CD14-positive monocyte (primary cell): ENCODE data around the gene SNX14. TPM values are rescaled to one million over a fixed set of nuclear protein-coding genes. Genes with fewer than 3 reads are reported as not detected.

Experiments
- DNase-seq, 3 donors: peaks; one replicate each; pipeline ENCODE4 v3.0.0-alpha.2; 2011 to 2022
- H2AFZ ChIP-seq: 2 replicates; pipeline ENCODE4 v1.6.0; 2012; ENCODE audit warnings: mild to moderate bottlenecking, low read depth, low read length, inconsistent platforms; ENCODE audit not compliant: insufficient read depth, poor library complexity, severe bottlenecking
- H3K27ac ChIP-seq, 2 donors: 1 replicate in 1 of 2; 2 replicates in 1 of 2; pipeline ENCODE4 v1.5.1; 2012 to 2013; ENCODE audit warnings: low read length in 2 of 2, control low read depth in 1 of 2, inconsistent platforms in 1 of 2, low read depth in 1 of 2, mild to moderate bottlenecking in 1 of 2
- H3K27me3 ChIP-seq, 2 donors: one replicate each; pipeline versions ENCODE4 v1.6.0 to v1.6.1; 2011 to 2013; ENCODE audit warnings: low read length in 2 of 2; ENCODE audit not compliant: control insufficient read depth in 2 of 2, insufficient read depth in 2 of 2
- H3K36me3 ChIP-seq, 2 donors: replicated peaks in 1 of 2; 1 replicate in 1 of 2; 2 replicates in 1 of 2; pipeline versions ENCODE4 v1.5.1 to v1.6.1; 2012 to 2013; ENCODE audit warnings: low read length in 2 of 2, control low read depth in 1 of 2, inconsistent platforms in 1 of 2, mild to moderate bottlenecking in 1 of 2; ENCODE audit not compliant: insufficient read depth in 2 of 2, control insufficient read depth in 1 of 2
- H3K4me1 ChIP-seq, 2 donors: 1 replicate in 1 of 2; 2 replicates in 1 of 2; pipeline versions ENCODE4 v1.5.1 to v1.6.1; 2012 to 2013; ENCODE audit warnings: low read length in 2 of 2, control low read depth in 1 of 2, inconsistent platforms in 1 of 2, mild to moderate bottlenecking in 1 of 2, moderate library complexity in 1 of 2; ENCODE audit not compliant: insufficient read depth in 2 of 2, control insufficient read depth in 1 of 2
- H3K4me2 ChIP-seq: replicated peaks from 2 replicates; pipeline ENCODE3; 2012; ENCODE audit warnings: low read length, moderate library complexity, mild to moderate bottlenecking; ENCODE audit not compliant: poor library complexity, severe bottlenecking; ENCODE audit errors: extremely low read depth
- H3K4me3 ChIP-seq, 3 experiments: fragments of 200-600 bp in 1 of 3; sonication (generic) in 1 of 3; replicated peaks in 1 of 3; 1 replicate in 2 of 3; 2 replicates in 1 of 3; pipeline ENCODE4 v1.5.1; 2011 to 2013; ENCODE audit warnings: low read length in 3 of 3, mild to moderate bottlenecking in 3 of 3, control low read depth in 2 of 3, low read depth in 2 of 3, inconsistent platforms in 1 of 3, moderate library complexity in 1 of 3
- H3K79me2 ChIP-seq: 2 replicates; pipeline ENCODE4 v1.6.0; 2012; ENCODE audit warnings: mild to moderate bottlenecking, control low read depth, inconsistent platforms, low read length, moderate library complexity; ENCODE audit not compliant: insufficient read depth
- H3K9ac ChIP-seq: 2 replicates; pipeline ENCODE4 v1.6.0; 2017; ENCODE audit warnings: low read length, mild to moderate bottlenecking; ENCODE audit not compliant: insufficient read depth, poor library complexity, severe bottlenecking
- H3K9me3 ChIP-seq, 2 donors: replicated peaks in 1 of 2; 1 replicate in 1 of 2; 2 replicates in 1 of 2; pipeline versions ENCODE4 v1.5.1 to v1.6.1; 2012 to 2013; ENCODE audit warnings: low read length in 2 of 2, control low read depth in 1 of 2; ENCODE audit not compliant: control insufficient read depth in 1 of 2, insufficient read depth in 1 of 2
- H4K20me1 ChIP-seq: 2 replicates; pipeline ENCODE4 v1.6.0; 2012; ENCODE audit warnings: mild to moderate bottlenecking, low read length, control low read depth, moderate library complexity; ENCODE audit not compliant: insufficient read depth
- H3K27ac Mint-ChIP-seq, 7 donors: one replicate each; pipeline ENCODE4 v1.8.0; 2020; ENCODE audit warnings: mild to moderate bottlenecking in 7 of 7, mixed read lengths in 7 of 7, moderate library complexity in 6 of 7, inconsistent platforms in 2 of 7
- H3K27me3 Mint-ChIP-seq, 3 donors: one replicate each; pipeline ENCODE4 v1.8.0; 2021 to 2022; ENCODE audit warnings: low read depth in 3 of 3, mild to moderate bottlenecking in 3 of 3, mixed read lengths in 3 of 3, moderate library complexity in 3 of 3, inconsistent platforms in 1 of 3
- H3K36me3 Mint-ChIP-seq, 2 donors: one replicate each; pipeline ENCODE4 v1.8.0; 2020; ENCODE audit warnings: mixed read lengths in 2 of 2, inconsistent platforms in 1 of 2, mild to moderate bottlenecking in 1 of 2
- H3K4me1 Mint-ChIP-seq: one replicate; pipeline ENCODE4 v1.8.0; 2020; ENCODE audit warnings: mild to moderate bottlenecking, mixed read lengths
- H3K4me3 Mint-ChIP-seq, 2 donors: one replicate each; pipeline ENCODE4 v1.8.0; 2020; ENCODE audit warnings: mild to moderate bottlenecking in 2 of 2, mixed read lengths in 2 of 2, moderate library complexity in 1 of 2
- H3K9me3 Mint-ChIP-seq, 7 donors: one replicate each; pipeline ENCODE4 v1.8.0; 2020 to 2022; ENCODE audit warnings: mixed read lengths in 7 of 7, mild to moderate bottlenecking in 6 of 7, moderate library complexity in 6 of 7, inconsistent platforms in 2 of 7
- WGBS: methylation state at CpG from one replicate; pipeline ENCODE4 v1.1.5; 2013; ENCODE audit warnings: missing lambda C conversion rate; ENCODE audit not compliant: insufficient coverage; 5-methylcytosine and 5-hydroxymethylcytosine counted together
- intact Hi-C, 2 donors: fragments of 100-400 bp; cut with micrococcal nuclease; formaldehyde crosslinking; loops; one replicate each; pipeline versions ENCODE4 v1.15.0 to v1.15.1; 2023
- polyA plus RNA-seq, 3 donors: library from polyadenylated mRNA; depleted of rRNA in 1 of 3; unstranded in 2 of 3; stranded (reverse) in 1 of 3; fragments of 300-500 nt in 2 of 3; fragments of >200 nt in 1 of 3; fragmentation: Illumina TruSeq in 2 of 3; gene quantifications; 1 replicate in 2 of 3; 2 replicates in 1 of 3; pipeline ENCODE4 v1.2.3, GENCODE V29; 2012 to 2021
- TF ChIP-seq, protein P1 (sequence below): fragments of 200-600 bp; IDR thresholded peaks from one replicate; pipeline ENCODE4 v1.8.0; 2022; ENCODE audit warnings: antibody characterized with exemption, mild to moderate bottlenecking

SNX14 gene
- polyA plus RNA-seq, 3 donors, result 40.2 to 75.6 (median 73.3) TPM

DNA sequence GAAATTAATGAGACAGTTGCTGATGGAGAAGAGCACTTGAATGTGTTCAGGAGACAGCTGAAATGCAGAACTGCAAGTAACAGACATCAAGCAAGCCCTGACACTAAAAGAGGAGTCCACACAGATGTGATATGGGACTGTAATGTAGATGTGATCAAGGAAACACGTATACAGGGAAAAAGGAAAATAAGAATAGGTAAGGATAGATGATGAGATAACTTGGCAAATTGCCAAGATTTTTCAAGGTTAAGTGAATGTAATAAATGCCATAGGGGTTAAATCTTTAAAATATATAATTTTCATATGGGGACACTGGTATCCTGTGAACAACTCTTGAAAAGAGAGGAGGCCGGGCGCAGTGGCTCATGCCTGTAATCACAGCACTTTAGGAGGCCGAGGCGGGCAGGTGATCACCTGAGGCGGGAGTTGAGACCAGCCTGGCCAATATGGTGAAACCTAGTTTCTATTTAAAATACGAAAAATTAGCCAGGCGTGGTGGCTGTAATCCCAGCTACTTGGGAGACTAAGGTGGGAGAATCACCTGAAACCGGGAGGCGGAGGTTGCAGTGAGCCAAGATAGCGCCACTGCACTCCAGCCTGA is 7.2 kb upstream of the SNX14 start:
- no peaks in the 10 kb centered on the region for H3K4me1 Mint-ChIP-seq
- H3K36me3 ChIP-seq, result peaks cover 0 to 16% of the 10 kb centered on the region in 2 donors
- H3K4me3 ChIP-seq, result no peak overlapping the region
- H4K20me1 ChIP-seq, result peaks cover 8% of the 10 kb centered on the region
- no peak overlapping the region for H3K27ac ChIP-seq
- peaks cover 0 to 2% (median 0%) of the 10 kb centered on the region in 7 donors for H3K9me3 Mint-ChIP-seq
- H3K27me3 Mint-ChIP-seq, result peaks cover 0 to 2% (median 0%) of the 10 kb centered on the region in 3 donors
- H3K4me3 Mint-ChIP-seq, result no peak overlapping the region
- intact Hi-C loops, result no loop called here
- WGBS, result 93% methylated on average over 6 of the region's 11 CpGs
- TF ChIP-seq, protein P1, sequence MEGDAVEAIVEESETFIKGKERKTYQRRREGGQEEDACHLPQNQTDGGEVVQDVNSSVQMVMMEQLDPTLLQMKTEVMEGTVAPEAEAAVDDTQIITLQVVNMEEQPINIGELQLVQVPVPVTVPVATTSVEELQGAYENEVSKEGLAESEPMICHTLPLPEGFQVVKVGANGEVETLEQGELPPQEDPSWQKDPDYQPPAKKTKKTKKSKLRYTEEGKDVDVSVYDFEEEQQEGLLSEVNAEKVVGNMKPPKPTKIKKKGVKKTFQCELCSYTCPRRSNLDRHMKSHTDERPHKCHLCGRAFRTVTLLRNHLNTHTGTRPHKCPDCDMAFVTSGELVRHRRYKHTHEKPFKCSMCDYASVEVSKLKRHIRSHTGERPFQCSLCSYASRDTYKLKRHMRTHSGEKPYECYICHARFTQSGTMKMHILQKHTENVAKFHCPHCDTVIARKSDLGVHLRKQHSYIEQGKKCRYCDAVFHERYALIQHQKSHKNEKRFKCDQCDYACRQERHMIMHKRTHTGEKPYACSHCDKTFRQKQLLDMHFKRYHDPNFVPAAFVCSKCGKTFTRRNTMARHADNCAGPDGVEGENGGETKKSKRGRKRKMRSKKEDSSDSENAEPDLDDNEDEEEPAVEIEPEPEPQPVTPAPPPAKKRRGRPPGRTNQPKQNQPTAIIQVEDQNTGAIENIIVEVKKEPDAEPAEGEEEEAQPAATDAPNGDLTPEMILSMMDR, result no peak
- H3K4me2 ChIP-seq, result no peak overlapping the region
- H3K27ac Mint-ChIP-seq, result peak overlapping the region in 2 of 7 donors; percentile 18 to 55
- no peaks in the 10 kb centered on the region for H3K9me3 ChIP-seq
- no peaks in the 10 kb centered on the region for H3K4me1 ChIP-seq
- H2AFZ ChIP-seq, result no peak overlapping the region
- H3K27me3 ChIP-seq, result no peaks in the 10 kb centered on the region
- no peak overlapping the region for H3K9ac ChIP-seq
- H3K79me2 ChIP-seq, result no peaks in the 10 kb centered on the region
- peaks cover 14 to 35% of the 10 kb centered on the region in 2 donors for H3K36me3 Mint-ChIP-seq
- DNase-seq, result no peak

DNA sequence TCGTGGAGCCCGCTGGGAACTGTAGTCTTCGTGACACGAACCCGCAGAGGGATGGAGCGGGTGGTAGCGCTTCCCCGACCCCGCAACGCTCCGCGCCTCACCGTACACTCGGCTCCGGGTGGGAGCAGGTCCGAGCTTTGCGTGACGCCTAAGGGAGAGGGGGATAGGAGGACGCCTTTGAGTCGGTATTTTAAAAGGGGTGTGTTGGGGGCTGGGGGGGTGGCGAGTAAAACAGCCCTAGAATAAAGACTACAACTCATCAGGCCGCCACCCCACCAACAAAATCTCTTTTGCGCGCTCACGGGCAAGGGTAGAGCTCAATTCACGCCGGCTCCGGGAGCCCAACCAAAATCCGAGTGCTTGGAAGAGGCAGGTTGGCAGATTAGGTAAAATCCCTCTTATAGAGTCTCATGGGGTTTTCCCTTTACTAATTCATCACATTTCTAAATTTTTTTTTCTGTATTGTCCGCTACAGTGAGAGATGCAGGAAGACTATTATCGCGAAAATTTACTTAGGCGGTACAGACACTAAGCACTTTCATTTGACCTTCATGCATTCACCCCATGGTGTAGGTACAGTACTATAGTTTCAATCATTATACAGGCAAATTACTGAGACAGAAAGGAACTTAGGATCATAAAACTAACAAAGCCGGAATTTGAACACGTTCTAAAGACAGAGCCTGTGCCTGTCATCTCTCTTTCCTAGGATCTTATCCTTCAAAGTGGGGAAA is 706 bp upstream of the SNX14 start:
- H3K9me3 Mint-ChIP-seq, result no peaks in the 10 kb centered on the region
- TF ChIP-seq, protein P1, result no peak
- peaks cover 26% of the 10 kb centered on the region for H3K4me1 Mint-ChIP-seq
- H2AFZ ChIP-seq, result peak overlapping the region; percentile 97
- H3K27me3 Mint-ChIP-seq, result peaks cover 0 to 2% (median 0%) of the 10 kb centered on the region in 3 donors
- H4K20me1 ChIP-seq, result peaks cover 20% of the 10 kb centered on the region
- peaks cover 18 to 33% of the 10 kb centered on the region in 2 donors for H3K4me1 ChIP-seq
- H3K4me3 Mint-ChIP-seq, result peak overlapping the region; percentile 96 to 98
- 0% methylated on average over 10 of the region's 35 CpGs for WGBS
- H3K9ac ChIP-seq, result peak overlapping the region; percentile 89
- peak overlapping the region; percentile 95 to 97 for H3K27ac ChIP-seq
- H3K4me2 ChIP-seq, result peak overlapping the region; percentile 95
- DNase-seq, result peak in 2 of 3 donors; percentile 7 to 52
- no peaks in the 10 kb centered on the region for H3K27me3 ChIP-seq
- H3K36me3 ChIP-seq, result no peaks in the 10 kb centered on the region
- H3K27ac Mint-ChIP-seq, result peak overlapping the region; percentile 92 to 99 (median 97)
- peaks cover 41% of the 10 kb centered on the region for H3K79me2 ChIP-seq
- H3K4me3 ChIP-seq, result peak overlapping the region; percentile 61 to 97 (median 86)
- peaks cover 6 to 9% of the 10 kb centered on the region in 2 donors for H3K36me3 Mint-ChIP-seq
- no peaks in the 10 kb centered on the region for H3K9me3 ChIP-seq
- intact Hi-C loops, result loop anchor here (1.0 to 5.0 kb wide), 4 partner anchors 48 to 84 kb away; partner anchors contain the start of gene SYNCRIP (in 2 of the 2)
